ENCODE results near the gene ORC1.
A peak's percentile ranks its signal among the peaks of the same experiment; 100 is the strongest.
"Not testable (repeated sequence)": the region's sequence is repeated elsewhere in the genome, so short reads cannot be mapped to it uniquely, and the experiment has no call there.

Gene ORC1

DNA sequence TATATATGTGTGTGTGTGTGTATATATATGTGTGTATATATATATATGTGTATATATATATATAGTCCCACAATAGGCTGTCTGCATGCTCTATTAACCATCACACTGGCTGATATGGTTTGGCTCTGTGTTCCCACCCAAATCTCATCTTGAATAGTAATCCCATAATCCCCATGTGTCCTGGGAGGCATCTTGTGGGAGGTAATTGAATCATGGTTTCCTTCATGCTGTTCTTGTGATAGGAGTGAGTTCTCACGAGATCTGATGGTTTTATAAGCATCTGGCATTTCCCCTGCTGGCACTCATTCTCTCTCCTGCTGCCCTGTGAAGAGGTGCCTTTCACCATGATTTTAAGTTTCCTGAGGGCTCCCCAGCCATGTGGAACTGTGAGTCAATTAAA is 34.4 kb downstream of the ORC1 start:
- H3K9ac ChIP-seq (ENCODE audit: low read length); H3K27me3 ChIP-seq (ENCODE audit: control insufficient read depth, insufficient read depth, low read length); H3K4me1 ChIP-seq (ENCODE audit: control insufficient read depth, insufficient read depth, low read length); H3K9me3 ChIP-seq (ENCODE audit: control insufficient read depth, low read length); H3K4me3 ChIP-seq (ENCODE audit: low read length); H3K36me3 ChIP-seq (ENCODE audit: control insufficient read depth, insufficient read depth, low read length): not testable (repeated sequence)

DNA sequence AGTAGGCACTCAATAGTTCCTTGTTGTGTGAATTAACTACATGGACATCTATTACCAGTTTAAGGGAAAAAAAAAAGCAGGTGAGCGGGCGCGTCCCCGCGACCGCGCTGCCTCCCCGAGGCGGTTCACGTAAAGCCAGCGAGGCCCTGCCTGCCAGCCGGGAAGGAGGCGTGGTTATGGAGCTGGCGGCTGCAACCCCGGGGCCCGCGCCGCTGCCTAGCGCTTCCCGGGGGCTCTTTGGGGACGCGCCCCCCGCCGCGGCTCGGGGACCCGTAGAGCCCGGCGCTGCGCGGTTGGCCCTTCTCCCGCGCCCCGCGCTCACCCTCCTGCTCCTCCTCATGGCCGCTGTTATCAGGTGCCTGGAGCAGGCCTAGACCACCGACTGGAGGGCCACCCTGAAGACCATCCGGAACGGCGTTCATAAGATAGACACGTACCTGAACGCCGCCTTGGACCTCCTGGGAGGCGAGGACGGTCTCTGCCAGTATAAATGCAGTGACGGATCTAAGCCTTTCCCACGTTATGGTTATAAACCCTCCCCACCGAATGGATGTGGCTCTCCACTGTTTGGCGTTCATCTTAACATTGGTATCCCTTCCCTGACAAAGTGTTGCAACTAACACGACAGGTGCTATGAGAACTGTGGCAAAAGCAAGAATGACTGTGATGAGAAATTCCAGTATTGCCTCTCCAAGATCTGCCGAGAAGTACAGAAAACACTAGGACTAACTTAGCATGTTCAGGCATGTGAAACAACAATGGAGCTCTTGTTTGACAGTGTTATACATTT is 35.6 kb downstream of the ORC1 start:
- Histone ChIP-seq H3K36me3 (ENCODE audit: control insufficient read depth, insufficient read depth, low read length) (no peaks in the 10 kb centered on the region), H3K4me1 (ENCODE audit: control insufficient read depth, insufficient read depth, low read length) (peaks cover 14% of the 10 kb centered on the region), H3K9ac (ENCODE audit: low read length) (peak overlapping the region; percentile 56), H3K9me3 (ENCODE audit: control insufficient read depth, low read length) (no peaks in the 10 kb centered on the region), H3K27me3 (ENCODE audit: control insufficient read depth, insufficient read depth, low read length) (no peaks in the 10 kb centered on the region), H3K4me3 (ENCODE audit: low read length) (no peak overlapping the region)

DNA sequence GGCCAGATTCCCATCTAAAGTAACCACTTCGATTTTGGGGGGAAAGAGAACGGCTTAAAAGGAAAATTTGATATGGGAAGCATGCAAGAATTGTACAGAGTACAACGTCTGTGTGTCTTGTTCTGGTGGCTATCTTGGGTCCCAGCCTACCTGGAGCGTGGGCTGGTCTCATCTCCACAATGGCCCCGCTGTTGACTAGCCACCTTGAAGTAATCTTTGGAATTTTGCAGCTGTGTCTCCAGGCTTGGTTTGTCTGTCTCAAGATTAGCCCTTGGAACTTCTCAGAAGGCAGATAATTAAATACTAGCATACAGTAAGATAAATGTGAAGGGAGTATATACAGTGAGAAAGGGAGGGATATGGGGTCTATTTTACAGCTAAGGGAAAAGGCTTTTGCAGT is 37.0 kb downstream of the ORC1 start:
- Histone ChIP-seq H3K36me3 (ENCODE audit: control insufficient read depth, insufficient read depth, low read length) (peaks cover 4% of the 10 kb centered on the region), H3K9me3 (ENCODE audit: control insufficient read depth, low read length) (no peaks in the 10 kb centered on the region), H3K9ac (ENCODE audit: low read length) (no peak overlapping the region), H3K4me3 (ENCODE audit: low read length) (no peak overlapping the region), H3K4me1 (ENCODE audit: control insufficient read depth, insufficient read depth, low read length) (peaks cover 14% of the 10 kb centered on the region), H3K27me3 (ENCODE audit: control insufficient read depth, insufficient read depth, low read length) (no peaks in the 10 kb centered on the region)

DNA sequence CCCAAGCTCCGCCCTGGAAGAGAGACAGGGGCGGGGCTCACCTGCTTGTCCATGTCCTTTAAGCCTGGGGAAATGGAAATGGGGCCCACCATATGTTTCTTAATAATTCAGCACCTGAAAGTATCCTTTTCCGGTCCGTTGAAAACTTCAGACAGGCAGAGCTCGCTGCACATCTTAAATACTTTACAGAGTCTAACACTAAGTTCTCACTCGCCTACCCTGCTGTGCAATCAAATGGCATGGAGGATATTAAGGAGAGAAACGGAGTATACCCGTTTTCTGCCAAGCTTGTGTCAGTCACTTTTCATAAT is 37.8 kb downstream of the ORC1 start:
- Histone ChIP-seq H3K4me3 (ENCODE audit: low read length) (no peak overlapping the region), H3K27me3 (ENCODE audit: control insufficient read depth, insufficient read depth, low read length) (no peaks in the 10 kb centered on the region), H3K9ac (ENCODE audit: low read length) (no peak overlapping the region), H3K4me1 (ENCODE audit: control insufficient read depth, insufficient read depth, low read length) (peaks cover 14% of the 10 kb centered on the region), H3K9me3 (ENCODE audit: control insufficient read depth, low read length) (no peaks in the 10 kb centered on the region), H3K36me3 (ENCODE audit: control insufficient read depth, insufficient read depth, low read length) (peaks cover 7% of the 10 kb centered on the region)

DNA sequence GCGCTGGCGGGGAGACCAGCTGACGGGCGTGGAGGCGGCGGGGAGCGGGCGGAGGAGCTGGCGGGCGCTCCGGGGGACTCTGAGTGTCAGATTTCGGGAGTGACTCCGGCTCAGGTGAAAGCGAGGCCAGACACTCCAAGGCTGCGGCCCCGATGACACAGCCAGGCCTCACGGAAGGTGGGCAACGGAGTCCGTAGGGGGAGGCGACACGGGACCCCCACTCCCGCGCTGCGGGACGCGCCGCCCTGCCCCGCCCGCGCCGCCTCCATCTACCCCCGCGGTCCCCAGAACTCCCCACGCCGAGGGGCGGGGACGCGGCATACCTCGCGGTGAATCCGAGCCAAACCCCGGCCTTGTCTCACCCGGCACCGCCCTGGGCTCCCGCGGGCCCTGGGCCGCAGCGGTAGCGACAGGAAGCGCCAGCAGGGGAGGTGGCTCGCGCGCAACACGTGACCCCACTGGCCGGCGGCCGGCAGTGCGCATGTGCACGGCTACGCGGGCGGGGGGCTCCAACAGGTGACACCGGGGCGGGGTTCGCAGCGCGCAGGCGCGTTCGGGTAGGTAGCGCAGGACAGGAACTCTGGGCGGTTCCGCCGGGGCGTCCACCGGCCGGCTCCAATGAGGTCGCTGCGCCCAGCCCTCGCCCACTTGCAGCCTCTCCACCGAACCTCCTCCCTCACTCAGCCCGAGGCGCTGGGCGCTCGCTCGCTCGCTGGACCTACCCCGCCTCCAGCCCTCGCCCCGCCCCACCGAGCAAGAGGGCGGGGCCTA is 38.3 kb downstream of the ORC1 start, which contains the start of gene CC2D1B:
TSS of gene CC2D1B (minus strand) at position 460 of the 771 bp plus-strand sequence. CDS start 1,585 bp downstream, outside the sequence.
- Histone ChIP-seq H3K27me3 (ENCODE audit: control insufficient read depth, insufficient read depth, low read length) (no peaks in the 10 kb centered on the region), H3K4me1 (ENCODE audit: control insufficient read depth, insufficient read depth, low read length) (peaks cover 14% of the 10 kb centered on the region), H3K9me3 (ENCODE audit: control insufficient read depth, low read length) (no peaks in the 10 kb centered on the region), H3K4me3 (ENCODE audit: low read length) (peak within 1 kb of the TSS; percentile 77), H3K9ac (ENCODE audit: low read length) (peak within 1 kb of the TSS; percentile 93), H3K36me3 (ENCODE audit: control insufficient read depth, insufficient read depth, low read length) (peaks cover 13% of the 10 kb centered on the region)

DNA sequence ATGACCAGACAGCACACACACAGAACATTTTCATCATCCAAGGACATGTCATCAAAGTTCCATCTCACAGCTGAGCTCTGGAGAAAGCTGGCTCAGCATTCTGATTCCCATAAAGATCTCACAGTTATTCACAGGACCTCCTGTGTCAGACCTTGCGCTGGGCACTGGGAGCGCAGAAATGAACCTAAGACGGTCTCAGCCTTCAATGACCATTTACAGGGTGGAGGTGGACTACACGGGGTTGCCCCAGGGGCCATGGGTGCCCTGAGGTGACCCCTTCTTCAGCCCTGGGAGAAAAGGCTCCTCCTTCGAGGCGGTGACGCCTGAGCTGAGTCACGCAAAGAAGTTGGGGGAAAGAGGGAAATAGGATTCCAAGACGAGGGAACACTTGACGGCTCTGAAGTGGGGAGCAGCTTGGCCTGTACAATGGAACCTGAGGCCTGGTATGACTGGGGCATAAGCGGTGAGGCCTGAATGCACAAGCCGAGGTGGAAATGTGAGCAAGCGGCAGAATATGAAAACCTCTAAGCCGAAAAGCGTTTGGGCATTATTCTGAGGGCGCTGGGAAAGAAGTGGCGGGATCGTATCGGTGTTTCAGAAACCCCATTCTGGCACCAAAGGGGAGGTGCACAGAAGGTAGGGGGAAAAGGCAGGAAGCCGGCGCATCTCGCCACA is 39.0 kb downstream of the ORC1 start:
- Histone ChIP-seq H3K9me3 (ENCODE audit: control insufficient read depth, low read length) (no peaks in the 10 kb centered on the region), H3K36me3 (ENCODE audit: control insufficient read depth, insufficient read depth, low read length) (peaks cover 20% of the 10 kb centered on the region), H3K27me3 (ENCODE audit: control insufficient read depth, insufficient read depth, low read length) (no peaks in the 10 kb centered on the region), H3K9ac (ENCODE audit: low read length) (peak overlapping the region; percentile 93), H3K4me1 (ENCODE audit: control insufficient read depth, insufficient read depth, low read length) (peaks cover 14% of the 10 kb centered on the region), H3K4me3 (ENCODE audit: low read length) (peak overlapping the region; percentile 77)

DNA sequence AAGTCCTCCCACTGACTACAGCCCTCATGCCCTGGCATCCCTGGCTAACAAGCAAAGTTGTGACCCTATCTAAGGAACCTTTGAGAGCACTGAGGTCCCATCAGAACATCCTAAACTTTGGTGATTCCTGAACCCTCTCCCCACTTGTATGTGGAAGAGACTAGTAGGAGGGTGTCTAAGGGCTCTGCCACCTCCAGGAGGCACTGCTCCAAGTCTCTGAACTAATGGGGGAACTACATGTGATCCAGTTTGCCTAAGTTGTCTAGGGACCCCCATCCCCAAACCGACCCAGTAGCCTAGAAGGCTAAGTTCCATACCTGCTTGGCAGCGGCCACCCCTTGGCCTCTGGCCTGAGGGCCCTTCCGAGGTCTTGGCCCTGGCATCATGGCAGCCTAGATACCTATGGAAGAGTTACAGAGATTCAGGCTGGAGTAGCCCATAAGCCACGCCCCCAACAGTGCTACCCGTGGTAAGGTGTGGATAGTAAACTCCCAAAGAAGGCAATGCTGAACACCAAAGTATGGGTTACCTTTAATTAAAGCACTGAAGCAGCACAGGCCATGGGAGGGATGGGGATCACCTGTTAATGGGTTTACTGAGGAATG is 39.9 kb downstream of the ORC1 start:
- Histone ChIP-seq H3K27me3 (ENCODE audit: control insufficient read depth, insufficient read depth, low read length) (no peaks in the 10 kb centered on the region), H3K4me1 (ENCODE audit: control insufficient read depth, insufficient read depth, low read length) (peaks cover 14% of the 10 kb centered on the region), H3K36me3 (ENCODE audit: control insufficient read depth, insufficient read depth, low read length) (peaks cover 28% of the 10 kb centered on the region), H3K4me3 (ENCODE audit: low read length) (no peak overlapping the region), H3K9me3 (ENCODE audit: control insufficient read depth, low read length) (no peaks in the 10 kb centered on the region), H3K9ac (ENCODE audit: low read length) (no peak overlapping the region)

DNA sequence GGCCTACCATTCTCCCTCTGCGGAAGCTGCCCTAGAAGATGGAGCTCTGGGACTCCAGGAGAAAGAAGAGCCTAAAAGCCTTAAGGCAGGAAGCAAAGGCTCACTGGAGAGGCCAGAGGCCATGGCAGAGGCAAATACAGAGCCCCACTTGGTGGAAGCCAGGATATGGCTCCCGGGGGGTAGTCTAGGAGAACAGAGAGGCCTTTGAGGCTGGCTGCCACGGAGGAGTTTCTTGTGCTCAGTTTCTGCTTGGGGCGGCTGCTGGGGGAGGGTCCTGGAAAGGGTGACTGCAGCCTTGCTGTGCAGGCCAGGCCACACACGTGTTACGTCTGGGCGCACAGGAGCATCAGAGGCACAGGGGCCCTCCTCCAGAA is 43.6 kb downstream of the ORC1 start:
- H3K4me1 ChIP-seq (ENCODE audit: control insufficient read depth, insufficient read depth, low read length) = peaks cover 14% of the 10 kb centered on the region
- H3K27me3 ChIP-seq (ENCODE audit: control insufficient read depth, insufficient read depth, low read length) = no peaks in the 10 kb centered on the region
- H3K9ac ChIP-seq (ENCODE audit: low read length) = no peak overlapping the region
- no peaks in the 10 kb centered on the region for H3K9me3 ChIP-seq (ENCODE audit: control insufficient read depth, low read length)
- no peak overlapping the region for H3K4me3 ChIP-seq (ENCODE audit: low read length)
- H3K36me3 ChIP-seq (ENCODE audit: control insufficient read depth, insufficient read depth, low read length) = peaks cover 61% of the 10 kb centered on the region

DNA sequence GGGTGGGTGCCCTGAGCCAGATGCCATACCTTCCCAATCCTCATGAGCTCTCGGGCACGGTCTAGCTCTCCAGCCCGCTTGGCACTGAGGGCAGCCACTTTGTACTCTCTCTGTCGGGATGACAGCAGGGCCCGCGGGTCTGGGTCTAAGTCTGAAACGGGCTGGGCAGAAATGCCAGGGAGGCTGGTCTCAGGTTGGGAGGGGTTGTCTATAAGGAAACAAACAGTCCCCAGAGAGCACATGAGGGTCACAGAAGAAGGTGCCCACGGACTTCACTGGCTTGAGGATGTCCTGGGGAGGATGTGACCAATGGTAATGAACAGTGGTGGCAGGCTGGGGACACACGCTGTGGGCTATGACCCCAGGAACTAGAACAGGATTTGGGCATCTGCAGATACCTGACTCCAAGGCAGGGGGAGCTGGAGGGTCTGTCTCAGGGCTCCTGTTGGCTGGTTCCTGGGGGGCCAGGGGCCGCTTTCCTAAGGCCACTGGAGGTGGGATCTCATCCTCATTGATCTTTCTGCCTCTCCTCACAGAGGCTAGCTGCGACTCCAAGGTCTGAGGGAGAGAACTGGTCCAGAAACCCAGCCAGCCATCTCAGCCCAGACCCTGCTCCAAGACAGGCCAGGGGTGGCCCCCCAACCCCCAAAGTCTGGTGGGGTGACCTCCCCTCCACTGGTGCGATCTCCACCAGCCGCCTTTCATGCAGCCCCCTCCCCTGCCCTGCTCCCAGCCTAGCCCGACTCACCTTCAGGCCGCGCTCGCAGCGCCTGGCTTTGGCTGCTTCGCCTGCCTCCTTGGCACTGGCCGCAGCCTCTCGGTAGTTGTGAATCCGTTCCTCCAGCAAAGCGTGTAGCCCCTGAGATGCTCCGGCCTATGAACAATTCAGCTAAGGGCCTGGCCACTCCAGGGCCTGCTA is 44.3 kb downstream of the ORC1 start:
- Histone ChIP-seq H3K4me1 (ENCODE audit: control insufficient read depth, insufficient read depth, low read length) (peaks cover 10% of the 10 kb centered on the region), H3K9ac (ENCODE audit: low read length) (no peak overlapping the region), H3K36me3 (ENCODE audit: control insufficient read depth, insufficient read depth, low read length) (peaks cover 65% of the 10 kb centered on the region), H3K9me3 (ENCODE audit: control insufficient read depth, low read length) (no peaks in the 10 kb centered on the region), H3K4me3 (ENCODE audit: low read length) (no peak overlapping the region), H3K27me3 (ENCODE audit: control insufficient read depth, insufficient read depth, low read length) (no peaks in the 10 kb centered on the region)

DNA sequence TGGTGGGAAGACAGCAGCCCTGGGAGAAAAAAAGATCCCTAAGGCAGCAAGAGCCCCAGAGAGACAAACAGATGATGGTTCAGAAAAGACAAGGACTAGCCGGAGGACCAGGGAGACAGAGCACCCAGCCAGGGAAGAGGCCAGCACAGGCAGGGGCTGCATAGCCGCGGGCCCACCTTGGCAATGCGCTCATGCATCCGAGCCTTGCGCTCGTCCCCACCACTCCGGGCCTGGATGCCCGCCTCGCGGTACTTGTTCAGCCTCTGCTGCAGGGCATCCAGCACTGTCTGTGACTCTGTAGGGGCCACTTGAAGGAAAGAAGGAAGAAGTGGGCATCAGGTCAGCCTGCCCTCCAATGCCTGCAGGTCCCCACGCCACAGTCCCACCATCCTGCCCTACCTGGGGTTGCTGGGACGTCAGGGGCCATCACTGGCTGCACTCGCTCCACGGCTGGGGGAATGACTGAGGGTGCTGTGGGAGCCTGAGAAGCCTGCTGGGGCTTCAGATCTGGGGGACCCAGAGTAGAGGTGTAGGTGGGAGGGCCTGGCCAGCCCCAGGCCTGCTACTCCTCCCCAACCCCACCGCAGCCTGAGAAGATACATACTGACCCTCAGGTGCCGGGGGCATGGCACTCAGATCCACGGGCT is 45.2 kb downstream of the ORC1 start:
- no peak overlapping the region for H3K4me3 ChIP-seq (ENCODE audit: low read length)
- no peak overlapping the region for H3K9ac ChIP-seq (ENCODE audit: low read length)
- H3K4me1 ChIP-seq (ENCODE audit: control insufficient read depth, insufficient read depth, low read length) = no peaks in the 10 kb centered on the region
- peaks cover 65% of the 10 kb centered on the region for H3K36me3 ChIP-seq (ENCODE audit: control insufficient read depth, insufficient read depth, low read length)
- no peaks in the 10 kb centered on the region for H3K9me3 ChIP-seq (ENCODE audit: control insufficient read depth, low read length)
- no peaks in the 10 kb centered on the region for H3K27me3 ChIP-seq (ENCODE audit: control insufficient read depth, insufficient read depth, low read length)

DNA sequence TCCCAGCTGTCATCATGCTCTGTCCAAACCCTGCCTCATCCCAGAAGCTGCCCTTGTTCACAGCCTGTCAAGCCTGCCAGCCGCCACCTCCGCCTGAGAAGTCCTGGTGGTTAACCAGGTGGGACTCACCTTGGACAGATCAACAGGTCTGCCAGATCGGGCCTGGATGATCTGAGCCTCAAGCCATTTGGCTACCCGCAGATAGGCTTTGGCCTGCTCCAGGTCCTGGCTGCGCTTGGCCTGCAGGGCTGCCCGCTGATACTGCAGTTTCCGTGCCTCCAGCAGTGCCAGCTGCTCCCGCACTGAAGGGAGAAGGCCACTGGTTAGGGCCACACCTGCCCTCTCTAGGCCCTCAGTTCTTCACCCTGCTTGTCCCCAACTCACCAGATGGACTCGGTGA is 46.8 kb downstream of the ORC1 start:
- peaks cover 62% of the 10 kb centered on the region for H3K36me3 ChIP-seq (ENCODE audit: control insufficient read depth, insufficient read depth, low read length)

More for the DNA sequence above, 46.8 kb downstream of the ORC1 start:
- Histone ChIP-seq H3K27me3 (ENCODE audit: control insufficient read depth, insufficient read depth, low read length) (no peaks in the 10 kb centered on the region), H3K4me1 (ENCODE audit: control insufficient read depth, insufficient read depth, low read length) (no peaks in the 10 kb centered on the region), H3K4me3 (ENCODE audit: low read length) (no peak overlapping the region), H3K9me3 (ENCODE audit: control insufficient read depth, low read length) (no peaks in the 10 kb centered on the region), H3K9ac (ENCODE audit: low read length) (no peak overlapping the region)

Data from mucosa of stomach (tissue), 1 donor.